Measurements from ENCODE around the gene RUFY3.

The RUFY3 gene

DNA sequence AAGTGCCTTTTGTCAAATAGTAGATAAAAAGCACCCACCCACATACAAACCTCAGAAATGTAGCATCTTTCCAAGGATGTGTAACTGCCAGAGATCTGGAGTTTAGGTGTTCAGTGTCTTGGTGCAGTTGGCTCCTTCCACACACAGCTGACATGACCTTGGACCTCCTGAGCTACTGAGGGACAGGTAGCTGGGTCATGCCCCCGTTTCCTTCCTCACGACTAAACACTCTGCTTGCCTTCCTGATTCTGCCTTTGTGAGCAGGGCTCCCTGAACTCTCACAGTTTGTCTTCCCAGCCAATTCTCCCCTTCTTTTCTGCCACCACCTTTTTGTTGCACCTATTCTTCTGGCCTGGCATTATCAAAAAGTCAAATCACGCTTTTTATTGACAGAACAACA lies 10.2 kb upstream of the RUFY3 start:
- no peak overlapping the region for H3K4me3 ChIP-seq (ENCODE audit: low read length)
- TF ChIP-seq EZH2phosphoT487 (IDR thresholded peaks at IDR 0.05; ENCODE audit: low read length), result no peak
- TF ChIP-seq, protein P1, sequence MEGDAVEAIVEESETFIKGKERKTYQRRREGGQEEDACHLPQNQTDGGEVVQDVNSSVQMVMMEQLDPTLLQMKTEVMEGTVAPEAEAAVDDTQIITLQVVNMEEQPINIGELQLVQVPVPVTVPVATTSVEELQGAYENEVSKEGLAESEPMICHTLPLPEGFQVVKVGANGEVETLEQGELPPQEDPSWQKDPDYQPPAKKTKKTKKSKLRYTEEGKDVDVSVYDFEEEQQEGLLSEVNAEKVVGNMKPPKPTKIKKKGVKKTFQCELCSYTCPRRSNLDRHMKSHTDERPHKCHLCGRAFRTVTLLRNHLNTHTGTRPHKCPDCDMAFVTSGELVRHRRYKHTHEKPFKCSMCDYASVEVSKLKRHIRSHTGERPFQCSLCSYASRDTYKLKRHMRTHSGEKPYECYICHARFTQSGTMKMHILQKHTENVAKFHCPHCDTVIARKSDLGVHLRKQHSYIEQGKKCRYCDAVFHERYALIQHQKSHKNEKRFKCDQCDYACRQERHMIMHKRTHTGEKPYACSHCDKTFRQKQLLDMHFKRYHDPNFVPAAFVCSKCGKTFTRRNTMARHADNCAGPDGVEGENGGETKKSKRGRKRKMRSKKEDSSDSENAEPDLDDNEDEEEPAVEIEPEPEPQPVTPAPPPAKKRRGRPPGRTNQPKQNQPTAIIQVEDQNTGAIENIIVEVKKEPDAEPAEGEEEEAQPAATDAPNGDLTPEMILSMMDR (IDR thresholded peaks at IDR 0.05; ENCODE audit: low read length), result no peak
- TF ChIP-seq EZH2 (optimal IDR thresholded peaks at IDR 0.05; ENCODE audit: low read depth, low read length), result no peak
- H3K36me3 ChIP-seq (replicated peaks; ENCODE audit: insufficient read depth, low read length), result no peaks in the 10 kb centered on the region
- H3K9me3 ChIP-seq (replicated peaks; ENCODE audit: insufficient read depth, low read length), result no peaks in the 10 kb centered on the region
- peaks cover 93% of the 10 kb centered on the region for H3K79me2 ChIP-seq (ENCODE audit: low read length)
- DNase-seq, result no peak
- H3K27ac ChIP-seq (ENCODE audit: low read length), result no peak overlapping the region
- peaks cover 12% of the 10 kb centered on the region for H3K4me1 ChIP-seq (ENCODE audit: low read length)
- H3K9me2 ChIP-seq (replicated peaks; ENCODE audit: insufficient read depth, low read length), result no peaks in the 10 kb centered on the region
- H3K4me2 ChIP-seq (ENCODE audit: low read depth, low read length), result no peak overlapping the region
- H3K9ac ChIP-seq (ENCODE audit: low read length), result no peak overlapping the region
- no peak overlapping the region for H2AFZ ChIP-seq (ENCODE audit: low read length)
- no peaks in the 10 kb centered on the region for H3K27me3 ChIP-seq (replicated peaks; ENCODE audit: insufficient read depth, low read length)
- no peaks in the 10 kb centered on the region for H3F3A ChIP-seq (ENCODE audit: insufficient read depth, low read length)
- H4K20me1 ChIP-seq (ENCODE audit: insufficient read depth, low read length), result no peaks in the 10 kb centered on the region

DNA sequence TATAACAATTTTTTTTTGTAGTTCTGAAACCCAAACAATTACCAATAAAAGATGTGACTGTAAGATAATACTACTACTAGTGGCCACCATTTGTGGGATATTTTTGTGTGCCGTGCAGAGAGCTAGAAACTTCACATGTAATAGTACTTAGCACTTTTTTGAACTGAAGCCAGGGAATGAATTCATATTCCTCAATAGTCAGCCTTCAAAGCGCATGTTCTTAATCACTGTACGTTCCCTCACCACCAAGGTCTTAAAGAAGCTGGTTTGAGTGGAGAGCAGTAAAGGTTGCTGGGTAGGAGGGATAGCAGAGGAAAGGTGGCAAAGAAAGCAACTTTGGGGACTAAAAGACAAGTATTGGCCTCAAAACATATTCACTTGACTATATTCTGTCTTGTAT lies 9.6 kb upstream of the RUFY3 start:
- Histone ChIP-seq H3K4me2 (ENCODE audit: low read depth, low read length) (no peak overlapping the region), H3K9me3 (replicated peaks; ENCODE audit: insufficient read depth, low read length) (no peaks in the 10 kb centered on the region), H3K36me3 (replicated peaks; ENCODE audit: insufficient read depth, low read length) (no peaks in the 10 kb centered on the region), H3K9me2 (replicated peaks; ENCODE audit: insufficient read depth, low read length) (no peaks in the 10 kb centered on the region), H3K4me1 (ENCODE audit: low read length) (peaks cover 9% of the 10 kb centered on the region; the same call in 1 of the 2 replicates), H3K4me3 (ENCODE audit: low read length) (no peak overlapping the region), H3K27me3 (replicated peaks; ENCODE audit: insufficient read depth, low read length) (no peaks in the 10 kb centered on the region), H3F3A (ENCODE audit: insufficient read depth, low read length) (no peaks in the 10 kb centered on the region), H3K79me2 (ENCODE audit: low read length) (peaks cover 92% of the 10 kb centered on the region), H3K9ac (ENCODE audit: low read length) (no peak overlapping the region), H4K20me1 (ENCODE audit: insufficient read depth, low read length) (no peaks in the 10 kb centered on the region), H3K27ac (ENCODE audit: low read length) (no peak overlapping the region), H2AFZ (ENCODE audit: low read length) (no peak overlapping the region)
- no peak for DNase-seq
- no peak for TF ChIP-seq EZH2 (optimal IDR thresholded peaks at IDR 0.05; ENCODE audit: low read depth, low read length)
- TF ChIP-seq EZH2phosphoT487 (IDR thresholded peaks at IDR 0.05; ENCODE audit: low read length), result no peak
- TF ChIP-seq, protein P1 (IDR thresholded peaks at IDR 0.05; ENCODE audit: low read length), result no peak

DNA sequence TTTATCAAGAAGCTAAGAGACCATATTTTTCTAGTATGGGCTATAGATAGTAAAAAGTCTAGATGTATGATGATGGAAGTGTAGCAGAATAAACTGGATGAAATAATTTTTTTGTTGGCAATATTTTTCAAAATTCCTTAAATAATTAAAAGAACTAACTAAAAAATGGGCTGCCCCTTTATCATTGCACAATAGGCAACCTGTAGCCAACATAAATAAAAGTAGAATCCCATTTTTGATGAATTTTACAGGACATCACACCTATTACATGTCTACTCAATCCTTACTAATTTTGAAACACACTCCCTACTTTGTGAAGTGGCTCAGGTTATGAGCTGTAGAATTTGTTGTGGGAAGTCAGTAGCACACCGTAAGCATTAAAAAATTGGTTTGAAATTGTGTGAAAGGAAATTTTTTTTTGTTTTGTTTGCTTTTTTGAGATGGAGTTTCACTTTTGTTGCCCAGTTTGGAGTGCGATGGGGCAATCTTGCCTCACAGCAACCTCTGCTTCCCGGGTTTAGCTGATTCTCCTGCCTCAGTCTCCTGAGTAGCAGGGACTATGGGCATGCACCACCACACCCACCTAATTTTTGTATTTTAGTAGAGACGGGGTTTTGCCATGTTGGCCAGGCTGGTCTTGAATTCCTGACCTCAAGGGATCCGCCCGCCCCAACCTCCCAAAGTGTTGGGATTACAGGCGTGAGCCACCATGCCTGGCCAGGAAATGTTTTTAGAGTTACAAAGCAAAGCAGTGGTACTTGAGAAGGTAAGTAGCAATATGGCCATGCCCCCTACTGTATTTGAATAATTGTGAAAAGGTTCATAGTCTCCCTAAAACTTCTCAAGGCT lies 8.9 kb upstream of the RUFY3 start:
- no peak for DNase-seq
- H3K4me2 ChIP-seq (ENCODE audit: low read depth, low read length), result no peak overlapping the region
- no peaks in the 10 kb centered on the region for H3F3A ChIP-seq (ENCODE audit: insufficient read depth, low read length)
- no peak overlapping the region for H3K4me3 ChIP-seq (ENCODE audit: low read length)
- TF ChIP-seq, protein P1 (IDR thresholded peaks at IDR 0.05; ENCODE audit: low read length), result no peak
- TF ChIP-seq EZH2phosphoT487 (IDR thresholded peaks at IDR 0.05; ENCODE audit: low read length), result no peak
- no peak for TF ChIP-seq EZH2 (optimal IDR thresholded peaks at IDR 0.05; ENCODE audit: low read depth, low read length)
- peaks cover 90% of the 10 kb centered on the region for H3K79me2 ChIP-seq (ENCODE audit: low read length)
- no peaks in the 10 kb centered on the region for H3K9me2 ChIP-seq (replicated peaks; ENCODE audit: insufficient read depth, low read length)
- no peak overlapping the region for H2AFZ ChIP-seq (ENCODE audit: low read length)
- no peak overlapping the region for H3K9ac ChIP-seq (ENCODE audit: low read length)
- peaks cover 9% of the 10 kb centered on the region; the same call in 1 of the 2 replicates for H3K4me1 ChIP-seq (ENCODE audit: low read length)
- no peaks in the 10 kb centered on the region for H3K36me3 ChIP-seq (replicated peaks; ENCODE audit: insufficient read depth, low read length)
- no peaks in the 10 kb centered on the region for H3K27me3 ChIP-seq (replicated peaks; ENCODE audit: insufficient read depth, low read length)
- no peaks in the 10 kb centered on the region for H3K9me3 ChIP-seq (replicated peaks; ENCODE audit: insufficient read depth, low read length)
- H3K27ac ChIP-seq (ENCODE audit: low read length), result no peak overlapping the region
- H4K20me1 ChIP-seq (ENCODE audit: insufficient read depth, low read length), result no peaks in the 10 kb centered on the region
